ENCODE results near the gene ZNF467.

The ZNF467 gene

GRCh38 chr7:149735181-149735602 is 38.2 kb downstream of the ZNF467 start:
- TF ChIP-seq CTCF (IDR thresholded peaks at IDR 0.05; ENCODE audit: low read depth, low read length), result no peak
- no peak for DNase-seq (ENCODE audit: extremely low read depth, low read depth)

- DNase-seq (ENCODE audit: extremely low read depth, low read depth), result no peak
- no peak for TF ChIP-seq CTCF (IDR thresholded peaks at IDR 0.05; ENCODE audit: low read depth, low read length)
Measured at GRCh38 chr7:149734791-149735075, 38.7 kb downstream of the ZNF467 start.

GRCh38 chr7:149733924-149734790 is 39.2 kb downstream of the ZNF467 start:
- no peak for DNase-seq (ENCODE audit: extremely low read depth, low read depth)
- TF ChIP-seq CTCF (IDR thresholded peaks at IDR 0.05; ENCODE audit: low read depth, low read length), result no peak

GRCh38 chr7:149733131-149733923 is 40.1 kb downstream of the ZNF467 start:
- no peak for DNase-seq (ENCODE audit: extremely low read depth, low read depth)
- no peak for TF ChIP-seq CTCF (IDR thresholded peaks at IDR 0.05; ENCODE audit: low read depth, low read length)

- no peak for TF ChIP-seq CTCF (IDR thresholded peaks at IDR 0.05; ENCODE audit: low read depth, low read length)
- DNase-seq (ENCODE audit: extremely low read depth, low read depth), result no peak
Measured at GRCh38 chr7:149732611-149733010, 40.8 kb downstream of the ZNF467 start.

- no peak for DNase-seq (ENCODE audit: extremely low read depth, low read depth)
- TF ChIP-seq CTCF (IDR thresholded peaks at IDR 0.05; ENCODE audit: low read depth, low read length), result no peak
Measured at GRCh38 chr7:149732111-149732561, 41.3 kb downstream of the ZNF467 start.

Data from AG09319 (cell line).